ENCODE data around the gene TUBB4B. TPM values are rescaled to one million over a fixed set of nuclear protein-coding genes. Genes with fewer than 3 reads are reported as not detected.

The TUBB4B gene
- total and polyA plus RNA-seq, 8 donors, result 69.4 to 292 (median 153) TPM

- 56 to 77% (median 66%) methylated on average over 4 of the region's 4 CpGs for WGBS, 5 donors
- no peaks in the 10 kb centered on the region for H3K27me3 ChIP-seq
- intact Hi-C loops (cut with DNase I; ENCODE audit: low total_unique reads), result no loop called here
Measured at GRCh38 chr9:137251194-137251461, 10.0 kb downstream of the TUBB4B start, which contains the start of gene STPG3. Gene STPG3 (plus strand): TSS chr9:137251286. CDS start chr9:137251287, 1 bp downstream.

GRCh38 chr9:137251490-137252268 lies 10.6 kb downstream of the TUBB4B start:
- TF ChIP-seq CTCF (IDR thresholded peaks at IDR 0.05) (no peak), POLR2A (IDR thresholded peaks at IDR 0.05) (no peak), POLR2AphosphoS5 (IDR thresholded peaks at IDR 0.05) (no peak), EP300 (IDR thresholded peaks at IDR 0.05) (no peak)
- Histone ChIP-seq H3K4me3 (no peak overlapping the region), H3K27me3 (no peaks in the 10 kb centered on the region), H3K9me3 (no peaks in the 10 kb centered on the region), H3K27ac (no peak overlapping the region), H3K36me3 (peaks cover 0 to 5% (median 3%) of the 10 kb centered on the region in 4 donors), H3K4me1 (peaks cover 19 to 35% (median 33%) of the 10 kb centered on the region in 4 donors)
- no peak for DNase-seq
- WGBS, 5 donors, result 85 to 95% (median 87%) methylated on average over 8 to 22 of the region's 22 CpGs
- intact Hi-C loops (cut with DNase I; ENCODE audit: low total_unique reads), result no loop called here

More at GRCh38 chr9:137251194-137251461, 10.0 kb downstream of the TUBB4B start, which contains the start of gene STPG3:
- Histone ChIP-seq H3K4me3 (no peak within 1 kb of the TSS), H3K36me3 (no peaks in the 10 kb centered on the region), H3K9me3 (no peaks in the 10 kb centered on the region), H3K4me1 (peaks cover 13 to 29% (median 27%) of the 10 kb centered on the region in 4 donors), H3K27ac (no peak within 1 kb of the TSS)
- no peak for DNase-seq
- no peak for TF ChIP-seq EP300 (IDR thresholded peaks at IDR 0.05)
- no peak for TF ChIP-seq CTCF (IDR thresholded peaks at IDR 0.05)
- no peak for TF ChIP-seq POLR2AphosphoS5 (IDR thresholded peaks at IDR 0.05)
- no peak for TF ChIP-seq POLR2A (IDR thresholded peaks at IDR 0.05)

GRCh38 chr9:137252555-137253506 lies 11.7 kb downstream of the TUBB4B start:
- Histone ChIP-seq H3K27me3 (no peaks in the 10 kb centered on the region), H3K9me3 (no peaks in the 10 kb centered on the region), H3K4me3 (no peak overlapping the region), H3K36me3 (peaks cover 0 to 16% (median 11%) of the 10 kb centered on the region in 4 donors), H3K27ac (no peak overlapping the region), H3K4me1 (peaks cover 22 to 46% (median 38%) of the 10 kb centered on the region in 4 donors)
- intact Hi-C loops (cut with DNase I; ENCODE audit: low total_unique reads), result no loop called here
- WGBS, 5 donors, result 72 to 97% (median 77%) methylated on average over 11 to 35 of the region's 35 CpGs
- no peak for TF ChIP-seq POLR2AphosphoS5 (IDR thresholded peaks at IDR 0.05)
- TF ChIP-seq POLR2A (IDR thresholded peaks at IDR 0.05), result no peak
- peak in 1 of 2 donors; percentile 80 for DNase-seq

- Histone ChIP-seq H3K36me3 (peaks cover under 1 to 26% (median 21%) of the 10 kb centered on the region in 4 donors), H3K27me3 (no peaks in the 10 kb centered on the region), H3K27ac (peak overlapping the region in 4 of 5 donors; percentile 76 to 91 (median 82)), H3K4me3 (peak overlapping the region; percentile 94 to 100 (median 98)), H3K9me3 (no peaks in the 10 kb centered on the region), H3K4me1 (peaks cover 22 to 51% (median 38%) of the 10 kb centered on the region in 4 donors)
- TF ChIP-seq POLR2A (IDR thresholded peaks at IDR 0.05) (no peak), EP300 (IDR thresholded peaks at IDR 0.05) (no peak), CTCF (IDR thresholded peaks at IDR 0.05) (no peak), POLR2AphosphoS5 (IDR thresholded peaks at IDR 0.05) (no peak)
- intact Hi-C loops (cut with DNase I; ENCODE audit: low total_unique reads), result no loop called here
- DNase-seq, result no peak
- WGBS, 5 donors, result 48 to 65% (median 53%) methylated on average over 12 to 21 of the region's 21 CpGs
Measured at GRCh38 chr9:137253717-137254623, 12.9 kb downstream of the TUBB4B start.

Data from stomach (tissue), 9 donors.